Measurements from ENCODE around the gene SLC17A2. TPM values are rescaled to one million over a fixed set of nuclear protein-coding genes. Genes with fewer than 3 reads are reported as not detected.
A peak's percentile ranks its signal among the peaks of the same experiment; 100 is the strongest.

SLC17A2 gene
- total and polyA plus RNA-seq, 2 of the 13 experiments (the other 11 are each of a cell fraction or from before 2014, with no cell fraction given), result 11.2 to 32.4 TPM

DNA sequence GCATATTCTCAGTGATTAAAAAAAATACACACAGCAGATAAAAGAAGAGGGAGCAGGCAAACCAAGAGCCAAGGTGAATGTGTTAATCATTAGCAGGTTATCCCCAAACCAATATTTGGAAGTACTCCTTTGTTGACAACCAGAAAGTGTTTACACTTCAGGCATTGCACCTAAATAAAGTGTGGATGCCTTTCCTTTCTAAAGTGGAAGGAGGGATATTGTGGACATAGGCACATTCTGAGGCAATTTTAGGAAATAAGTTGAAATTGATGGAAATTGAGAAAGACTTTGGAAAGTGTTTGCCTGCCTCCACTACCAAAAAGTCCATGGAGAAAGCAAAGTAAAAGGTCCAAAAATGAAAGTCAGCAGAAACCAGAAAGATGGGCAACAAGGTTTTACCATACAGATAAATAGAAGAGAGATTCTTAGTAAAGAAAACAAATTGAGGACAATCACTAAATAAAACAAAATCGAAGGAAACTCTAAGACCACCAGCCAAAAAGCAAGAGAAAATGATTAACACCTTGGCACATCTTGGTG is 22.9 kb downstream of the SLC17A2 start (continued):
- TF ChIP-seq, protein P1, sequence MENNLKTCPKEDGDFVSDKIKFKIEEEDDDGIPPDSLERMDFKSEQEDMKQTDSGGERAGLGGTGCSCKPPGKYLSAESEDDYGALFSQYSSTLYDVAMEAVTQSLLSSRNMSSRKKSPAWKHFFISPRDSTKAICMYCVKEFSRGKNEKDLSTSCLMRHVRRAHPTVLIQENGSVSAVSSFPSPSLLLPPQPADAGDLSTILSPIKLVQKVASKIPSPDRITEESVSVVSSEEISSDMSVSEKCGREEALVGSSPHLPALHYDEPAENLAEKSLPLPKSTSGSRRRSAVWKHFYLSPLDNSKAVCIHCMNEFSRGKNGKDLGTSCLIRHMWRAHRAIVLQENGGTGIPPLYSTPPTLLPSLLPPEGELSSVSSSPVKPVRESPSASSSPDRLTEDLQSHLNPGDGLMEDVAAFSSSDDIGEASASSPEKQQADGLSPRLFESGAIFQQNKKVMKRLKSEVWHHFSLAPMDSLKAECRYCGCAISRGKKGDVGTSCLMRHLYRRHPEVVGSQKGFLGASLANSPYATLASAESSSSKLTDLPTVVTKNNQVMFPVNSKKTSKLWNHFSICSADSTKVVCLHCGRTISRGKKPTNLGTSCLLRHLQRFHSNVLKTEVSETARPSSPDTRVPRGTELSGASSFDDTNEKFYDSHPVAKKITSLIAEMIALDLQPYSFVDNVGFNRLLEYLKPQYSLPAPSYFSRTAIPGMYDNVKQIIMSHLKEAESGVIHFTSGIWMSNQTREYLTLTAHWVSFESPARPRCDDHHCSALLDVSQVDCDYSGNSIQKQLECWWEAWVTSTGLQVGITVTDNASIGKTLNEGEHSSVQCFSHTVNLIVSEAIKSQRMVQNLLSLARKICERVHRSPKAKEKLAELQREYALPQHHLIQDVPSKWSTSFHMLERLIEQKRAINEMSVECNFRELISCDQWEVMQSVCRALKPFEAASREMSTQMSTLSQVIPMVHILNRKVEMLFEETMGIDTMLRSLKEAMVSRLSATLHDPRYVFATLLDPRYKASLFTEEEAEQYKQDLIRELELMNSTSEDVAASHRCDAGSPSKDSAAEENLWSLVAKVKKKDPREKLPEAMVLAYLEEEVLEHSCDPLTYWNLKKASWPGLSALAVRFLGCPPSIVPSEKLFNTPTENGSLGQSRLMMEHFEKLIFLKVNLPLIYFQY (CRISPR knock-in tag; IDR thresholded peaks at IDR 0.05; ENCODE audit: borderline replicate concordance), result peak; percentile 55; the same call in 1 of the 2 replicates
- TF ChIP-seq ZKSCAN8 (CRISPR knock-in tag; IDR thresholded peaks at IDR 0.05; ENCODE audit: borderline replicate concordance), result 0 out of 2 replicates have a peak, but pooled peaks have one; percentile 30
- TF ChIP-seq HNF4A (CRISPR knock-in tag; IDR thresholded peaks at IDR 0.05), result peak; percentile 74
- TF ChIP-seq EP300 (IDR thresholded peaks at IDR 0.05; ENCODE audit: low read depth in 2 of 2, low read length in 2 of 2), result peak in 1 of 2 experiments; percentile 98; a peak in 2 of 4 replicates
- peak; percentile 78; the same call in 1 of the 2 replicates for TF ChIP-seq EP300 (CRISPR knock-in tag; IDR thresholded peaks at IDR 0.05; ENCODE audit: borderline replicate concordance)
- no peak for TF ChIP-seq SPEN (CRISPR knock-in tag; IDR thresholded peaks at IDR 0.05; ENCODE audit: low read depth)
- no peak for TF ChIP-seq ZNF589 (CRISPR knock-in tag; conservative IDR thresholded peaks at IDR 0.05)
- peak; percentile 97; the same call in 1 of the 2 replicates for TF ChIP-seq SMAD3 (CRISPR knock-in tag; IDR thresholded peaks at IDR 0.05)
- TF ChIP-seq HDAC1 (CRISPR knock-in tag; IDR thresholded peaks at IDR 0.05), result peak; percentile 86
- TF ChIP-seq RAD21 (CRISPR knock-in tag; IDR thresholded peaks at IDR 0.05), result no peak
- no peak for TF ChIP-seq TMF1 (CRISPR knock-in tag; IDR thresholded peaks at IDR 0.05; ENCODE audit: low read depth)
- peak; percentile 74 to 86 for TF ChIP-seq MAFK (conservative IDR thresholded peaks at IDR 0.05 in 1 of 2, IDR thresholded peaks at IDR 0.05 in 1 of 2; ENCODE audit: low read length in 2 of 2)
- TF ChIP-seq, protein P2, sequence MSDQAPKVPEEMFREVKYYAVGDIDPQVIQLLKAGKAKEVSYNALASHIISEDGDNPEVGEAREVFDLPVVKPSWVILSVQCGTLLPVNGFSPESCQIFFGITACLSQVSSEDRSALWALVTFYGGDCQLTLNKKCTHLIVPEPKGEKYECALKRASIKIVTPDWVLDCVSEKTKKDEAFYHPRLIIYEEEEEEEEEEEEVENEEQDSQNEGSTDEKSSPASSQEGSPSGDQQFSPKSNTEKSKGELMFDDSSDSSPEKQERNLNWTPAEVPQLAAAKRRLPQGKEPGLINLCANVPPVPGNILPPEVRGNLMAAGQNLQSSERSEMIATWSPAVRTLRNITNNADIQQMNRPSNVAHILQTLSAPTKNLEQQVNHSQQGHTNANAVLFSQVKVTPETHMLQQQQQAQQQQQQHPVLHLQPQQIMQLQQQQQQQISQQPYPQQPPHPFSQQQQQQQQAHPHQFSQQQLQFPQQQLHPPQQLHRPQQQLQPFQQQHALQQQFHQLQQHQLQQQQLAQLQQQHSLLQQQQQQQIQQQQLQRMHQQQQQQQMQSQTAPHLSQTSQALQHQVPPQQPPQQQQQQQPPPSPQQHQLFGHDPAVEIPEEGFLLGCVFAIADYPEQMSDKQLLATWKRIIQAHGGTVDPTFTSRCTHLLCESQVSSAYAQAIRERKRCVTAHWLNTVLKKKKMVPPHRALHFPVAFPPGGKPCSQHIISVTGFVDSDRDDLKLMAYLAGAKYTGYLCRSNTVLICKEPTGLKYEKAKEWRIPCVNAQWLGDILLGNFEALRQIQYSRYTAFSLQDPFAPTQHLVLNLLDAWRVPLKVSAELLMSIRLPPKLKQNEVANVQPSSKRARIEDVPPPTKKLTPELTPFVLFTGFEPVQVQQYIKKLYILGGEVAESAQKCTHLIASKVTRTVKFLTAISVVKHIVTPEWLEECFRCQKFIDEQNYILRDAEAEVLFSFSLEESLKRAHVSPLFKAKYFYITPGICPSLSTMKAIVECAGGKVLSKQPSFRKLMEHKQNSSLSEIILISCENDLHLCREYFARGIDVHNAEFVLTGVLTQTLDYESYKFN (CRISPR knock-in tag; conservative IDR thresholded peaks at IDR 0.05), result peak; percentile 98
- no peak for TF ChIP-seq BRD4 (CRISPR knock-in tag; IDR thresholded peaks at IDR 0.05)
- TF ChIP-seq ZNF335 (CRISPR knock-in tag; IDR thresholded peaks at IDR 0.05), result 0 out of 2 replicates have a peak, but pooled peaks have one; percentile 48
- peak; percentile 87 for TF ChIP-seq CEBPG (CRISPR knock-in tag; IDR thresholded peaks at IDR 0.05)
- TF ChIP-seq, protein P3, sequence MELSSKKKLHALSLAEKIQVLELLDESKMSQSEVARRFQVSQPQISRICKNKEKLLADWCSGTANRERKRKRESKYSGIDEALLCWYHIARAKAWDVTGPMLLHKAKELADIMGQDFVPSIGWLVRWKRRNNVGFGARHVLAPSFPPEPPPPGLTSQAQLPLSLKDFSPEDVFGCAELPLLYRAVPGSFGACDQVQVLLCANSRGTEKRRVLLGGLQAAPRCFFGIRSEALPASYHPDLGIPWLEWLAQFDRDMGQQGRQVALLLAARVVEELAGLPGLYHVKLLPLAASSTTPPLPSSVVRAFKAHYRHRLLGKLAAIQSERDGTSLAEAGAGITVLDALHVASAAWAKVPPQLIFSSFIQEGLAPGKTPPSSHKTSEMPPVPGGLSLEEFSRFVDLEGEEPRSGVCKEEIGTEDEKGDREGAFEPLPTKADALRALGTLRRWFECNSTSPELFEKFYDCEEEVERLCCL (CRISPR knock-in tag; IDR thresholded peaks at IDR 0.05; ENCODE audit: borderline replicate concordance), result no peak
- TF ChIP-seq RBFOX2 (IDR thresholded peaks at IDR 0.05; ENCODE audit: low read depth, low read length), result no peak
- no peak for TF ChIP-seq ZNF792 (CRISPR knock-in tag; IDR thresholded peaks at IDR 0.05)
- peak; percentile 42; the same call in 1 of the 2 replicates for TF ChIP-seq GABPB1 (CRISPR knock-in tag; IDR thresholded peaks at IDR 0.05)
- peak; percentile 96 for TF ChIP-seq FOXK1 (CRISPR knock-in tag; IDR thresholded peaks at IDR 0.05; ENCODE audit: borderline replicate concordance, low read depth)
- 0 out of 2 replicates have a peak, but pooled peaks have one; percentile 12 for TF ChIP-seq RFX3 (CRISPR knock-in tag; IDR thresholded peaks at IDR 0.05)
- peak; percentile 89 for TF ChIP-seq FOSL2 (CRISPR knock-in tag; IDR thresholded peaks at IDR 0.05)
